Stimulated activated CD4-positive, alpha-beta T cell treated with anti-CD3 and anti-CD28 coated beads, Interleukin-15, amount 100 ng/mL, for 1 hour (primary cell): ENCODE data around the gene CIC.

ENCODE experiments used
- DNase-seq, 2 donors: peaks; one replicate each; pipeline ENCODE4 v3.0.0-alpha.2; 2020; ENCODE audit warnings: low read depth in 1 of 2, low spot score in 1 of 2

The CIC gene

DNA sequence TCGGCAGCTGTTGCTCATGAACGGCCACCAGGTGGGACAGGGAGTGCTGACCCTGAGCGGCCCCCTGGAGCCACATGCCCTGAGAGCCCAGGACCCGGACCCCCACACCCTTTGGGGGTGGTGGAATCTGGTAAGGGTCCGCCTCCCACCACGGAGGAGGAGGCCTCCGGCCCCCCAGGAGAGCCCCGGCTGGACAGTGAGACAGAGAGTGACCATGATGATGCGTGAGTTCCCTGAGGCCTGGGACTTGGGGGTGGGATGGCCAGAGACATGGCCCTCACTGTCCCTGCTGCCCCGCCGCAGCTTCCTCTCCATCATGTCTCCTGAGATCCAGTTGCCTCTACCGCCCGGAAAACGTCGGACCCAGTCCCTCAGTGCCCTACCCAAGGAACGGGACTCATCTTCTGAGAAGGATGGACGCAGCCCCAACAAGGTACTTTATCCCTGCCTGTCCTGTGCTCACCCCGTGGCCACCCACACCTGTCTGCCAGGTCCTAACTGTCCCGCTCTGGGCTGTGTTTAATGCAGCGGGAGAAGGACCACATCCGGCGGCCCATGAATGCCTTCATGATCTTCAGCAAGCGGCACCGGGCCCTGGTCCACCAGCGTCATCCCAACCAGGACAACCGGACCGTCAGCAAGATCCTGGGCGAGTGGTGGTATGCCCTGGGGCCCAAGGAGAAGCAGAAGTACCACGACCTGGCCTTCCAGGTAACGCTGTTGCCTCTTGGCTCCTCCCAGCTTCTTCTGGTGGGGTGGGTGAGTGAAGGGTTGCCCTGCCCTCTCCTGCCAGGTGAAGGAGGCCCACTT lies 18.2 kb downstream of the CIC start:
- DNase-seq, result no peak

DNA sequence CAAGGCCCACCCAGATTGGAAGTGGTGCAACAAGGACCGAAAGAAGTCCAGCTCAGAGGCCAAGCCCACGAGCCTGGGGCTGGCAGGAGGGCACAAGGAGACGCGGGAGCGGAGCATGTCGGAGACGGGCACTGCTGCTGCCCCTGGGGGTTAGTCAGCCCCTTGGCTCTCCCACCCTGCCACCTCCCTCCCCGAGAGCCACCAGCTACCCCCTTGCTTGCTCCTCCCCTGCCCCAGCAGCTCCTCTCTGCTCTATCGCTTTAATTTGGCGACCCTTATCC lies 18.7 kb downstream of the CIC start:
- DNase-seq, result no peak

DNA sequence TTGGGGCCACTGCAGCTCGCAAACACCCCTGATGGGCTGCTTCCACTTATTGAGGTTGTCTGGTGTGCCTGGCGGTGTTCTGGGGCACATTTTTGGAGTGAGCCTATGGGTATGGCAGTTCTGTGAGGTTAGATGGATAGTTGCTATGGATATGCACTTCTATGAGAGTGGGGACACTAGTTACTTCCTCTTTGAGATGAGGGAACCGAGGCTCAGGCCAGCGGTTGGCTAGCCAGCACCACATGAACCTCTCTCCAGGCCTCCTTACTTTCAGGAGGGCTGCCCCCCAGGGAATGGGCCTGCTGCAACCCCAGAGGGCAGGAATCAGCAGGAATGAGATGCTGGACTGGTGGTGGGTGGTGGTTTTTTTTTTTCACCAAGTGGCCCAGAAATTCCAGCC lies 19.3 kb downstream of the CIC start:
- DNase-seq, result no peak

DNA sequence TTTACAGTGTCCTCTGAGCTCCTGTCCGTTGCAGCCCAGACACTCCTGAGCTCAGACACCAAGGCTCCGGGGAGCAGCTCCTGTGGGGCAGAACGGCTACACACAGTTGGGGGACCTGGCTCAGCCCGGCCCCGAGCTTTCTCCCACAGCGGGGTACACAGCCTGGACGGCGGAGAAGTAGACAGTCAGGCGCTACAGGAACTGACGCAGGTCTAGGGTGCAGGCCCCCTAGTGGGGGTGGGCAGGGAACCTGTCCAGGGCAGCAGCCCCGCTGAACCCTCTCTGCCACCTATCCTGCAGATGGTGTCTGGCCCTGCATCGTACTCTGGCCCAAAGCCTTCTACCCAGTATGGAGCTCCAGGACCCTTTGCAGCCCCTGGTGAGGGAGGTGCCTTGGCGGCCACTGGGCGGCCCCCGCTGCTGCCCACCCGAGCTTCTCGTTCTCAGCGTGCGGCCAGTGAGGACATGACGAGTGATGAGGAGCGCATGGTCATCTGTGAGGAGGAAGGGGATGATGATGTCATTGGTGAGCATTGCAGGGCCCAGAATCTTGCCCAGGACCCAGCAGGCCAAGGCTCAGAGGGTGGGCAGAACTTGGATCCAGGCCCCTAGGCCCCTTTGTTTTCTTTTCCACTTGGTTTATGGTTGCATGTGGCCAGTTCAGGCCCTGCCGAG lies 20.0 kb downstream of the CIC start:
- DNase-seq, result no peak

DNA sequence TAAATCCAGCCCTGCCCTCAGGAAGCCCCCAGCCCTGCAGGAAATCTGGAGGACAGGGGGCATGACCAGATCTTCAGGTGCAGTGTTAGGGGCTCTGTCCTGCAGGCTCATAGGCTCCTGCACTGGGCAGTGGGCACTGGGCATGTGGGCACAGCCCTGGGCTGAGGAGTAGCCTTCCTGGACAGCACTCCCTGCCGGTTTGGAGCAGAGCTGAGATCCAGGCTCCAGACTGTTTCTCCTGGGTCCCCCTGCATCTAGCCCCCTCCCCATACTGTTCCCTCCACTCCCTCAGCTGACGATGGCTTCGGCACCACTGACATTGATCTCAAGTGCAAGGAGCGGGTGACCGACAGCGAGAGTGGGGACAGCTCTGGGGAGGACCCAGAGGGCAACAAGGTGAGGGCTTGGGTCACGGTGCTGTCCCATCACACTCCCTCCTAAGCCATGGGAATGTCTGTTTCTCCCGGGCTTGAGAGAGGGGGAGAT lies 20.5 kb downstream of the CIC start:
- no peak for DNase-seq

DNA sequence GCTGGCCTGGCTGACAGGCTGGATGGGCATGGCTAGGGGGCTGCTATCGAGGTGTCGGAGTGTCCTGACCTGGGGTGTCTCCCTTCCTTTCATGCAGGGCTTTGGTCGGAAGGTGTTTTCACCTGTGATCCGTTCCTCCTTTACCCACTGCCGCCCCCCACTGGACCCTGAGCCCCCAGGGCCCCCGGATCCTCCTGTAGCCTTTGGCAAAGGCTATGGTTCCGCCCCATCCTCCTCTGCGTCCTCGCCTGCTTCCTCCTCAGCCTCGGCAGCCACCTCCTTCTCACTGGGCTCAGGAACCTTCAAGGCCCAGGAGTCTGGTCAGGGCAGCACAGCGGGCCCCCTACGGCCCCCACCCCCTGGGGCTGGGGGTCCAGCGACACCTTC lies 21.1 kb downstream of the CIC start:
- DNase-seq, result no peak

DNA sequence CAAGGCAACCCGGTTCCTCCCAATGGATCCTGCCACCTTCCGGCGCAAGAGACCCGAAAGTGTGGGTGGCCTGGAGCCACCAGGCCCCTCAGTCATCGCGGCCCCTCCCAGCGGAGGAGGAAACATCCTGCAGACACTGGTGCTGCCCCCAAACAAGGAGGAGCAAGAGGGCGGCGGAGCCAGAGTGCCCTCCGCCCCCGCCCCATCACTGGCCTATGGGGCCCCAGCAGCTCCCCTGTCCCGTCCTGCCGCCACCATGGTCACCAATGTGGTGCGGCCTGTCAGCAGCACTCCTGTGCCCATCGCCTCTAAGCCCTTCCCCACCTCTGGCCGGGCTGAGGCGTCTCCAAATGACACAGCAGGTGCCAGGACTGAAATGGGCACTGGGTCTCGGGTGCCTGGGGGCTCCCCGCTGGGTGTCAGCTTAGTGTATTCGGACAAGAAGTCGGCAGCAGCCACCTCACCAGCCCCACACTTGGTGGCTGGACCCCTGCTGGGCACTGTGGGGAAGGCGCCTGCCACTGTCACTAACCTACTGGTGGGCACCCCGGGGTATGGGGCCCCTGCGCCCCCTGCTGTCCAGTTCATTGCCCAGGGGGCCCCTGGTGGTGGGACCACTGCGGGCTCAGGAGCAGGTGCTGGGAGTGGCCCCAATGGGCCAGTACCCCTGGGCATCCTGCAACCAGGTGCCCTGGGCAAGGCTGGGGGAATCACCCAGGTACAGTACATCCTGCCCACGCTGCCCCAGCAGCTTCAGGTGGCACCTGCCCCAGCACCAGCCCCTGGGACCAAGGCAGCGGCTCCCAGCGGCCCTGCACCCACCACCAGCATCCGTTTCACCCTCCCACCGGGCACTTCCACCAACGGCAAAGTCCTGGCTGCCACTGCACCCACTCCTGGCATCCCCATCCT lies 21.7 kb downstream of the CIC start:
- DNase-seq, result peak; percentile 43 to 49

DNA sequence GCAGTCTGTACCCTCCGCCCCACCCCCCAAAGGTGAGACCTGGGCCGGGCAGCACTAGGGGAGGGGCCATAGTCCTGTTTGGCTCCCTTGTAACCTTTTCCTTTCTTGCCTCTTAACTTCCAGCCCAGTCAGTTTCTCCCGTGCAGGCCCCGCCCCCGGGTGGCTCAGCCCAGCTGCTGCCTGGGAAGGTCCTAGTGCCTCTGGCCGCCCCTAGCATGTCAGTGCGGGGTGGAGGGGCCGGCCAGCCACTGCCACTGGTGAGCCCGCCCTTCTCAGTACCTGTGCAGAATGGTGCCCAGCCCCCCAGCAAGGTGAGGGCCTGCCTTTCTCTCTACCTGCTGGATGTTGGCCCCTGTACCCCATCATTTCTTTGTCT lies 22.4 kb downstream of the CIC start:
- DNase-seq, result no peak

DNA sequence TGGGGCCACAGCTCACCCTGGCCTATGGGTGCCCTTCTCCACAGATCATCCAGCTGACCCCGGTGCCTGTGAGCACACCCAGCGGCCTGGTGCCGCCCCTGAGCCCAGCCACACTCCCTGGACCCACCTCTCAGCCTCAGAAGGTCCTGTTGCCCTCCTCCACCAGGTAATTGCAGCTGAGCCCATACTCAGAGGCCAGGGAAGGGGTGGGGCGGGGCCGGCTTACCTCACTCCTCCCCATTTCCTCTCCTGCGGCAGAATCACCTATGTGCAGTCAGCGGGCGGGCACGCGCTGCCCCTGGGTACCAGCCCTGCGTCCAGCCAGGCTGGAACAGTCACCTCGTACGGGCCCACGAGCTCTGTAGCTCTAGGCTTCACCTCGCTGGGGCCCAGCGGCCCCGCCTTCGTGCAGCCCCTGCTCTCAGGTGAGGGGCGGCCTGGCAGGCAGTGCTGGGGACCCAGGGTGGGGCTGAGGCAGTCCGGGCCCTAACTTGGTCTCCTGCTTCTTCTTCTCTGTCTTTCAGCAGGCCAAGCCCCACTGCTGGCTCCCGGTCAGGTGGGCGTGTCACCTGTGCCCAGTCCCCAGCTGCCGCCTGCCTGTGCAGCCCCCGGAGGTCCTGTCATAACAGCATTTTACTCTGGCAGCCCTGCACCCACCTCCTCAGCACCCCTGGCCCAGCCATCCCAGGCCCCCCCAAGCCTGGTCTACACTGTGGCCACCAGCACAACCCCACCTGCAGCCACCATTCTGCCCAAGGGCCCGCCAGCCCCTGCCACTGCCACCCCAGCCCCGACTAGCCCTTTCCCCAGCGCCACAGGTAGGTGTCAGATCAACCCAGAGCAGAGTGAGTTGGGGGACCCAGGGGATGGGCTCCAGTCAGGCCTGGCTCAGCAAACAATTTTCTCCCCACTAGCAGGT lies 23.2 kb downstream of the CIC start:
- DNase-seq, result no peak

DNA sequence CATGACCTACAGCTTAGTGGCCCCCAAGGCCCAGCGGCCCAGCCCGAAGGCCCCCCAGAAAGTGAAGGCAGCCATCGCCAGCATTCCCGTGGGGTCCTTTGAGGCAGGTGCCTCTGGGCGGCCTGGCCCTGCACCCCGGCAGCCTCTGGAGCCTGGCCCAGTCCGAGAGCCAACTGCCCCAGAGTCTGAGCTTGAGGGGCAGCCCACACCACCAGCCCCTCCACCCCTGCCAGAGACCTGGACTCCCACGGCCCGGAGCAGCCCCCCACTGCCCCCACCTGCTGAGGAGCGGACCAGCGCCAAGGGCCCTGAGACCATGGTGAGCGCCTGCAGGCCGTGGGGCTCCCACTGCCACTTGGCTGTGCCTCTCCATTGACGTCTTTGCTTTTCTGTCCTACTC lies 23.9 kb downstream of the CIC start:
- DNase-seq, result no peak

DNA sequence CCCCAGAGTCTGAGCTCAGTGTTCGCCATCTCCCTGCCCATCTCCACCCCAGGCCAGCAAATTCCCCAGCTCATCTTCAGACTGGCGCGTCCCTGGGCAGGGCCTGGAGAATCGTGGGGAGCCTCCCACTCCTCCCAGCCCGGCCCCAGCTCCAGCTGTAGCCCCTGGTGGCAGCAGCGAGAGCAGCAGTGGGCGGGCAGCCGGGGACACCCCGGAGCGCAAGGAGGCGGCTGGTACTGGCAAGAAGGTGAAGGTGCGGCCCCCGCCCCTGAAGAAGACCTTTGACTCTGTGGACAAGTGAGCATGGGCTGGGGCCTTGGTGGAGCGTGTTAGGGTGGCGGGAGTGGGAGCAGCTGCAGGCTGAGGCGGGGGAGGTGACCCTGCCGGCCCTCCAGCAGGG lies 24.5 kb downstream of the CIC start:
- DNase-seq, result no peak

DNA sequence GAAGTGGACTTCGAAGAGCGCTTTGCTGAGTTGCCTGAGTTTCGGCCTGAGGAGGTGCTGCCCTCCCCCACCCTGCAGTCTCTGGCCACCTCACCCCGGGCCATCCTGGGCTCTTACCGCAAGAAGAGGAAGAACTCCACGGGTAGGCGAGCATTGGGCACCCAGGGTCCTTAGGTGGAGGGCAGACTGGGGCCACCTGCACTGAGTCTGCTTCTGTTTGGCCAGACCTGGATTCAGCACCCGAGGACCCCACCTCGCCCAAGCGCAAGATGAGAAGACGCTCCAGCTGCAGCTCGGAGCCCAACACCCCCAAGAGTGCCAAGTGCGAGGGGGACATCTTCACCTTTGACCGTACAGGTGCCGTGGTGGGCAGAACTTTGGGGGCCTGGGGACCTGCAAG lies 24.9 kb downstream of the CIC start:
- no peak for DNase-seq

DNA sequence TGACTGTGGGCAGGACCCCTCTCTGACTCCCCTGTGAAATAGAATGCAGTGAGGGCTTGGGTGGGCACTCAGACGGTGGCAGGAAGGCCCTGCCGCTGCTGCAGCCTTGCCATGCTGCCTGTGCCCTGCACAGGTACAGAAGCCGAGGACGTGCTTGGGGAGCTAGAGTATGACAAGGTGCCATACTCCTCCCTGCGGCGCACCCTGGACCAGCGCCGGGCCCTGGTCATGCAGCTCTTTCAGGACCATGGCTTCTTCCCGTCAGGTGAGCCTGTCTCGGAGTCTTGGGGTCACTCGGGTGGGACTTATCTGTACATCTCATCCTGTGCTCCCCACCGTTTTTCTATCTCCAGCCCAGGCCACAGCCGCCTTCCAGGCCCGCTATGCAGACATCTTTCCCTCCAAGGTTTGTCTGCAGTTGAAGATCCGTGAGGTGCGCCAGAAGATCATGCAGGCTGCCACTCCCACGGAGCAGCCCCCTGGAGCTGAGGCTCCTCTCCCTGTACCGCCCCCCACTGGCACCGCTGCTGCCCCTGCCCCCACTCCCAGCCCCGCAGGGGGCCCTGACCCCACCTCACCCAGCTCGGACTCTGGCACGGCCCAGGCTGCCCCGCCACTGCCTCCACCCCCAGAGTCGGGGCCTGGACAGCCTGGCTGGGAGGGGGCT lies 25.6 kb downstream of the CIC start:
- no peak for DNase-seq

DNA sequence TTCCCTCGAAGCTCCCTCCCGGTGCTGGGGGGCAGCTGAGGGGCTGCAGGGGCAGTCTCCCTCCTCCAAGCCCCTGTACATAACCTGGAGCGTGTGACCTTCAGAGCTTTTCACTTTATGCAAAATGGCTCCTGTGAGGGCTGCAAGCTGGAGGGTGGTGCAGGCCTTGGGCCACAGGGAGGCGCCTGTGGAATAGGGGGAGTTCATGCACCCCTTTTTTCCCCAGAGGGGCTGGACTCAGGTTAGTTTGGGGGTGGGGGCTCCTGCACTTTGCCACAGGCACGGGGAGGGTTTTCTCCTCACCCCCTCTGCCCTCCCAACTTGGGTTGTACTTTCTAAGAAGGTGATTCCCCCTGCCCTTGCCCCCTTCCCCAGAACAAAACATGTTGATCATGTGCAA lies 26.3 kb downstream of the CIC start:
- DNase-seq, result no peak

DNA sequence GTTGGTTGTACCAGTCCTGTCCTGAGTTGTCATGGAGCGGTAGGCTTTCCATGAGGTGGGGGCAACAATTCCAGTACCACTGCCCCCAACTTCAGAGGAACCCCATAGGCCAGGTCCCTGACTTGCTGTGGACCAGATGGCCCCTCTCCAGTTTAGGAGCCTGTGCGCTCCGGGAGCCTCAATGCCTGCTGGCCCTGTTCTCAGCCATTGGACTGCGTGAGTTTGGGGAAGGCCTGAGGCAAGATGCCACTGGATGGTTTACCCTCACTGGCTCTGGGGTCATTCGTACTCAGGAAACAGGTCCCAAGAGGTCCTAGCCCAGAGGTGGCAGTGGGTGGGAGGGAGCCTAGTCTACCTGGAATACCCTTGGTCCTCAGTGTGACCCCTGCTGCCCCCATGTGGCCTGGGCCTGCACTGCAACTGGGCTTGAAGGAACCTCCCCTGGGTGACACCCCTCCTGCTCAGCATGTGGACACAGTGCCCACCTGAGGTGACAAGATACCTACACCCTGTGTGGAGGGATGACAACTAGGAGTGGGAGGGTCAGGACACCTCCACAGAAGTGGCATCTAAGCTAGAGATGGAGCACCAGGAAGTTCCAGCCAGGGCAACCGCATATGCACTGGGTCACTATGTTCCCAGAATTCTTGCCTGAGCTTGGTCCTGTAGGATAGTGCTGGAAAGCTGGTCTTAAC lies 26.9 kb downstream of the CIC start:
- DNase-seq, result peak; percentile 85 to 89

DNA sequence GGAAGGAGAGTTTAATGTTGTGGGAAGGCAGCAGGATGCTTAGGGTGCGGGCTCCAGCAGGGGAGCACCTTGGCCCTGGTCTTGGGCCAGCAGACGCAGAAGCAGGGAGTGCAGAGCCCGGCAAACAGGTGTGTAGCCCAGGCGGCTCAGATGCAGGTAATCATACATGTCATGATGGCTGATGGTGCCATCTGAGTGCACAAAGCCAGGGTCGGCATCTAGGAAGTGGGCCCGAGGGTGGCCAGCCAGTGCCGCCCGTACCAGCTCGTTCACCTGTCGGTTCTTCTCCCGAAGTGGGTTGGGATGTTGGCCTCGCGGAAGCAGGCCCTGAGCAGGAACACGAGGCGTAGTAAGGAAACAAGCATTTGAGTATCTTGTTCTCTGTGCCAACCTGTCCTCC lies 28.0 kb downstream of the CIC start:
- no peak for DNase-seq

DNA sequence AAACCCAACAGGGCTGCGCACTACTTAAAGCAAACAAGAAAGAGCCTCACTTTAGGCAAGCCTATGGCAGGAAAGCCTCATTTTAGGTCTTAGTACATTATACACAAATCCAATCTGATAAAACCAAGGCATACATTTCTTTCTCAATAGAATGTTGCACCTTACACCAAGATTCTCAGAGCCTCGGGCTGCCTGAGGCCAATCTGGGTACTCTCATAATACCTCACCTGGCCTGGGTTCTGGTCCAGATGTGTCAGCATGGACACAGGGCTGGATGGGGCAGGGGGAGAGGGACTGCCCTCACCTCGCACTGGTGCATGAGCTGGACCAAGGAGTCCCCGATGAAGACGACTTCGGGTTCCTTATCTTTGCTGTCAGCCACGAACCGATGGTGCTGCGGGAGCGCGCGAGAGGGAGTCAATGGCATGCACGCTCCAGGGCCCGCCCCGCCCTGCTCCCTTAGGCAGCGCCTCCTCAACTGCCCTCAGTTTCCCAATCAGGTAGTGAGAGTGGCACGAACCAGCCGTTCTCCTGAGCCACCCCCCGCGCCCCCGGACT lies 32.7 kb downstream of the CIC start, which contains the start of gene PRR19:
Gene PRR19 (plus strand): TSS at position 487 of the 558 bp plus-strand sequence. CDS start 7,453 bp downstream, outside the sequence.
- DNase-seq, result no peak

DNA sequence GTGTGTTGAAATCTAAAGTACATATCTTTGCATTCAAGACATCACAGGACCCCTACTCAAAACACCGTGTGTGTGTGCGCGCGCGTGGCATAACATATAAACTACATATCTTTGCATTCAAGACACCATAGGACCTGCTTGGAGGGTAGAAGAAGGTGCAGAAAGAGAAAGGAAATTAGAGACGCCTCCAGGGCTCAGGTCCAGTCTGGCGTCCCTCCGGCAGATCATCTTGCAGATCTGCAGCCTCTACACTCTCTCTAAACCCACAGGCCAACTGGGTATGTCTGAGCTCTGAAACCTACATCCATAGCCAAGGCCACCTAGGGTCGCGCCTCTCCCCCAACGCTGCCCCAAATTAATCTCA lies 34.0 kb downstream of the CIC start:
- DNase-seq, result no peak

DNA sequence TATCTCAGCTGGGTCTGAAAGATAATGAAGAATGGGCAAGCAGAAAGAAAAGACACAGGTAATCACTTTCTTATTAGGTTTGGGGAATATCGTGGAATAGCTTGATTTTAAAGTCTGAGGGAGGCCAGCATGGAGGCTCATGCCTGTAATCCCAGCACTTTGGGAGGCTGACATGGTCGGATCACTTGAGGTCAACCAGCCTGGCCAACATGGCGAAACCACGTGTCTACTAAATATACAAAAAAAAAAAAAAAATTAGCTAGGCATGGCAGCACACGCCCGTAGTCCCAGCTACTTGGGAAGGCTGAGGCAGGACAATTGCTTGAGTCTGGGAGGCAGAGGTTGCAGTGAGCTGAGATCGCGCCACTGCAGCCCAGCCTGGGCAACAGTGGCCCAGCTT lies 34.8 kb downstream of the CIC start:
- no peak for DNase-seq
